IMR-90 (cell line): Measurements from ENCODE around the gene MED26.

Experiments used
- CHD1 ChIP-seq: IDR thresholded peaks from 2 replicates; pipeline ENCODE4 v1.6.1; 2012; ENCODE audit warnings: low read depth, low read length, improper control_type of control experiment
- CTCF ChIP-seq: conservative IDR thresholded peaks from 2 replicates; pipeline ENCODE4 v1.5.1; 2012; ENCODE audit warnings: mild to moderate bottlenecking, low read depth, low read length, improper control_type of control experiment
- FOS ChIP-seq: fragments of 150-350 bp; IDR thresholded peaks from 2 replicates; pipeline ENCODE4 v1.6.1; 2016; ENCODE audit warnings: low read depth, low read length
- MAFK ChIP-seq: IDR thresholded peaks from 2 replicates; pipeline ENCODE4 v1.6.1; 2012; ENCODE audit warnings: low read depth, low read length, improper control_type of control experiment
- MAZ ChIP-seq: IDR thresholded peaks from 2 replicates; pipeline ENCODE4 v1.6.1; 2012; ENCODE audit warnings: low read depth, mild to moderate bottlenecking, low read length, improper control_type of control experiment, moderate library complexity, borderline replicate concordance
- NFE2L2 ChIP-seq: fragments of 150-350 bp; IDR thresholded peaks from 2 replicates; pipeline ENCODE4 v1.6.1; 2016; ENCODE audit warnings: low read depth, mild to moderate bottlenecking, low read length
- POLR2A ChIP-seq: IDR thresholded peaks from 2 replicates; pipeline ENCODE4 v1.6.1; 2012; ENCODE audit warnings: mild to moderate bottlenecking, low read depth, low read length
- RAD21 ChIP-seq: IDR thresholded peaks from 2 replicates; pipeline ENCODE4 v1.6.1; 2012; ENCODE audit warnings: low read length, improper control_type of control experiment
- RCOR1 ChIP-seq: IDR thresholded peaks from 2 replicates; pipeline ENCODE4 v1.6.1; 2012; ENCODE audit warnings: mild to moderate bottlenecking, low read length, improper control_type of control experiment; ENCODE audit not compliant: insufficient replicate concordance
- SMC3 ChIP-seq: fragments of 150-350 bp; IDR thresholded peaks from 2 replicates; pipeline ENCODE4 v1.6.1; 2016; ENCODE audit warnings: low read depth, mild to moderate bottlenecking, antibody characterized with exemption, low read length, moderate library complexity
- USF2 ChIP-seq: fragments of 150-350 bp; IDR thresholded peaks from 2 replicates; pipeline ENCODE4 v1.6.1; 2017; ENCODE audit warnings: mild to moderate bottlenecking, antibody characterized with exemption, low read length, low read depth

DNA sequence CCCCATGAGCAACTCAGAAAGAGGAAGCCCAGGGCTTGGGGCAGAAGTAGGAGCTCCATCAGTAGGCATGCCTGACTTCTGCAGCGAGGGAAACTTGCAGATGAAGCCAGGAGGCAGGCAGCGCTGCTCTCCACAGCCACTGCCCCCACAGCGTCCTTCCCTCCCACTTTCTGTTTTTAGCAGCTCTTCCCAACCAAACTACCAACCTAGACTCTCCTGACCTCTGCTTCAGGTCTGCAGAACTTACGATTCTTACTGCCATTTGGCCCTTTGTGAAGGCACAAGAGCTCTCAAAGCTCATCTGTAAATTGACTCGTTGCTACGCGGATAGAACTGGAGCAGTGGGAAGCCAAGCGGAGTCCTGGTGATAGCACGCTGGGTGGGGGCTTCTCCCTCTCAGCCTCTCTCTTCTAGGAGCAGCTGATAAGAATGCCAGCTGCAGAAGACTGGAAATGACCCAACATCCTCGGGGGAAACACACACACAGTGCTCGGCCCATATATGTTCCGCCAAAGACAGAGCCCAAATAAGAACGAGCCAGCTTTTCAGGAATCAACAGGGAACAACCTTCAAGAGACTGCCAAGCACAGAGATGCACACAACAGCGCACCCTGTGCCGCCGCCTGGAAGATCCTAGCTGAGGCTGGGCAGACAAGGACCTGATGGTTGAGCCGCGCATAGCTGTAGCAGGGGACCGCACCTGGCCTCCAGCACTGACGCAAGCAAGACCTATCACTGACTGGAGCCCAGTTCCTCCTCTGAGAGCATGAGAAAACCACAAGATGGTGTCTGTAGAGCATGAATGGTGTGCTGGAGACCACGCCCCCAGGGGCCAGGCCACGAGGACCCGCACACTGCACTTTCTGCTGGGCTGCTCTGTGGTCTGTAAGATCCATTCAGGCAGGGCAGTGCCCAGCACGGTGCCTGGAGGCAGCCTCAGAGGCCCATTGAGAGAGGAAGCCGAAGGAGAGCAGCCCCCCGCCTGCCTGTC lies 39.9 kb downstream of the MED26 start:
- no peak for TF ChIP-seq MAFK
- no peak for TF ChIP-seq CTCF
- no peak for TF ChIP-seq FOS
- no peak for TF ChIP-seq SMC3
- no peak for TF ChIP-seq POLR2A
- no peak for TF ChIP-seq USF2
- TF ChIP-seq MAZ: no peak
- no peak for TF ChIP-seq CHD1
- TF ChIP-seq NFE2L2: no peak
- TF ChIP-seq RAD21: no peak
- no peak for TF ChIP-seq RCOR1
